SK-N-SH (cell line): Measurements from ENCODE around the gene TUBA4A.

Source experiments
- CTCF ChIP-seq: fragments of 200-600 bp; sonication (generic); IDR thresholded peaks from 2 replicates; pipeline ENCODE4 v1.6.1; 2017; ENCODE audit warnings: antibody characterized with exemption, mild to moderate bottlenecking, moderate library complexity
- MXI1 ChIP-seq: IDR thresholded peaks from 2 replicates; pipeline ENCODE4 v1.6.1; 2012; ENCODE audit warnings: mild to moderate bottlenecking, low read depth, low read length, improper control_type of control experiment
- POLR2AphosphoS5 ChIP-seq: IDR thresholded peaks from 2 replicates; pipeline ENCODE4 v1.6.1; 2012; ENCODE audit warnings: low read depth, low read length
- RAD21 ChIP-seq: IDR thresholded peaks from 2 replicates; pipeline ENCODE4 v1.6.1; 2012; ENCODE audit warnings: mild to moderate bottlenecking, low read length
- RFX5 ChIP-seq: IDR thresholded peaks from 2 replicates; pipeline ENCODE4 v1.6.1; 2012; ENCODE audit warnings: mild to moderate bottlenecking, improper control_type of control experiment, low read length
- TCF12 ChIP-seq: IDR thresholded peaks from 2 replicates; pipeline ENCODE4 v1.4.0; 2012
- YY1 ChIP-seq: IDR thresholded peaks from 2 replicates; pipeline ENCODE4 v1.4.0; 2012; ENCODE audit warnings: low read depth, mild to moderate bottlenecking

GRCh38 chr2:219274361-219274921, 20.7 kb upstream of the TUBA4A start:
- no peak for TF ChIP-seq CTCF
- TF ChIP-seq YY1, result no peak
- no peak for TF ChIP-seq RFX5
- no peak for TF ChIP-seq MXI1
- no peak for TF ChIP-seq TCF12
- TF ChIP-seq POLR2AphosphoS5, result no peak
- no peak for TF ChIP-seq RAD21
